ENCODE data around the gene TCF4. TPM values are rescaled to one million over a fixed set of nuclear protein-coding genes. Genes with fewer than 3 reads are reported as not detected.

TCF4 gene
- total RNA-seq, 6 donors from 2014 or later: 70.6 to 115 (median 92.4) TPM

- ATAC-seq (ENCODE audit: low FRiP score in 2 of 2): no peak
- WGBS, 2 donors: 82 to 93% methylated on average over 3 of the region's 3 CpGs
- Histone ChIP-seq H3K27me3 (no peaks in the 10 kb centered on the region), H3K27ac (no peak overlapping the region), H3K4me1 (peaks cover 0 to 6% (median 2%) of the 10 kb centered on the region in 4 donors), H3K9me3 (no peaks in the 10 kb centered on the region), H3K36me3 (peaks cover 0 to 8% (median 0%) of the 10 kb centered on the region in 4 donors), H3K4me3 (no peak overlapping the region)
- no peak for DNase-seq
- no peak for TF ChIP-seq CTCF (IDR thresholded peaks at IDR 0.05)
- TF ChIP-seq POLR2AphosphoS5 (IDR thresholded peaks at IDR 0.05): no peak
- no peak for TF ChIP-seq EP300 (IDR thresholded peaks at IDR 0.05)
- no peak for TF ChIP-seq POLR2A (IDR thresholded peaks at IDR 0.05)
Measured at GRCh38 chr18:55283309-55283708, 304.7 kb downstream of the TCF4 start.

GRCh38 chr18:55280503-55280902, 307.5 kb downstream of the TCF4 start:
- DNase-seq (no peak), ATAC-seq (ENCODE audit: low FRiP score in 2 of 2) (no peak)
- Histone ChIP-seq H3K4me1 (peaks cover 0 to 5% (median 0%) of the 10 kb centered on the region in 4 donors), H3K4me3 (no peak overlapping the region), H3K27me3 (no peaks in the 10 kb centered on the region), H3K9me3 (no peaks in the 10 kb centered on the region), H3K36me3 (peaks cover 0 to 20% (median 0%) of the 10 kb centered on the region in 4 donors), H3K27ac (no peak overlapping the region)
- WGBS, 2 donors: 38 to 47% methylated on average over 2 of the region's 2 CpGs
- TF ChIP-seq POLR2A (IDR thresholded peaks at IDR 0.05) (no peak), CTCF (IDR thresholded peaks at IDR 0.05) (no peak), EP300 (IDR thresholded peaks at IDR 0.05) (no peak), POLR2AphosphoS5 (IDR thresholded peaks at IDR 0.05) (no peak)

DNA sequence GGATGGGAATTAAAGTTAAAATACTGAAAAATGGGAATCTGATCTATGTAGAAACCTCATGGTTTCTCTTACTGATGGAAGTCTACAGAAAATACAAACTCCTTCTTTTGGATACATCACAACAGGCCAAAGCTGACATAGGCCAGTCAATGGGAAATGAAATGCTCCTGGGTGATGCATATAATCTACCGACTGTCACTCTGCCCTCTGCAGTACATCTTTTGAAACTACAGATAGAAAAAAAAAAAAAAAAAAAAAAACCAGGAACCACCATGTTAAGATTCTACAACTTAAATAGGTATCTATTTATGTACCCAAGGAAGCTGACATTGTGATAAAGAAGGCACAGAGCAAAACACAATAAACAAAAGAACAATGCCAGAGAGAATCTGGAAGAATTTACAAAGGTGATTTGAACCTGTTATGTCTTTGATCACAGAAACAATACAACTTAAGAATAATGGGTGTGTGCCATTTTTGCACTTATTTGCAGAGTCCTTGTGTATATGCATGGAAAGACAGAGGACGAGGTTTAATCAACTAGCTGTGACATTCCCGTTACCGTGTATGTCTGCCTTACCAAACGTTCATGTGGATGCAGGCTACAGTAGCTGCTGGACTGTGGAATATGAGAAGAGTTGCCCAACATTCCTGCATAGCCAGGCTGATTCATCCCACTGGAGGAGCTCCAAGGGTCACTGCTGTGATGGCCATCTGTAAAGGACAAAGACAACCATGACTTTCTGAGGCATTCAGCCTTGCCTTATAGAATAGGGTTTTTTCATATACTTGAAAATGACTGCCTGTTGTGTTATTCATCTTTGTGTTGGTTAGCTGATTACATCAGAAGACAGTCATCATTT, 312.7 kb downstream of the TCF4 start:
- Histone ChIP-seq H3K4me3 (no peak overlapping the region), H3K9me3 (no peaks in the 10 kb centered on the region), H3K27me3 (no peaks in the 10 kb centered on the region), H3K36me3 (peaks cover 0 to 40% (median 0%) of the 10 kb centered on the region in 4 donors), H3K27ac (no peak overlapping the region), H3K4me1 (peaks cover 0 to 3% (median 0%) of the 10 kb centered on the region in 4 donors)
- ATAC-seq (ENCODE audit: low FRiP score in 2 of 2) (no peak), DNase-seq (no peak)
- TF ChIP-seq CTCF (IDR thresholded peaks at IDR 0.05) (no peak), POLR2AphosphoS5 (IDR thresholded peaks at IDR 0.05) (no peak), POLR2A (IDR thresholded peaks at IDR 0.05) (no peak), EP300 (IDR thresholded peaks at IDR 0.05) (no peak)
- WGBS, 2 donors: 59 to 80% methylated on average over 5 of the region's 5 CpGs

DNA sequence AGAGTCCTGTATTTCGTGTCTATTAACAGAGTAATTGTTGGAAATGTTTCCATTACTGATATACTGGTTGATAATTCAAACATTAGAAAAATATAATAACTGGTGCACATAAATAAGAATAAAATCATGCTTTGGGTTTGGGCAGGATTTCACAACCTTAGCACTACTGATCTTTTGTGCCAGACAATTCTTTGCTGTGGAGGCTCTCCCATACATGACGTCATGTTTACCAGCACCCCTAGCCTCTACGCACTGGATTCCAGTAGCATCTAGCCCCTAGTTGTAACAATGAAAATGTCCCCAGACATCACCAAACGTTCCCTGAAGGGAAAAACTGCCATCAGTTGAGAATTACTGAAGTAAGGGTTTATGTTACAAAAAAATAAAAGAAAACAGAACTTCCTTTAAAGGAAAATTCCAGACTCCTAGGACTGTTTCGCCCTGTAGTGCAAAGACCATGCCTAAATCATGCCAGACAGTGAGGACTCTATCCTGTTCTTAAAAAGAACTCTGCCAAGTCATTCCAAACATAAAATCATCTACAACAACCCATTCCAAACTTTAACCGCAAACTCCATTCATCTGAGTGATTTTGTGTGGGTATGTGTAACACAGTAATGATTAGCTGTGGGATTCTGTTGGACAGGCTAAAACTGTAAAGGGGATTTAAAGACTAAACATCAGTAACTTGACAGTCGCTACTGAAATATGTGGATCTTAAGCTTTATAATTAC, 315.3 kb downstream of the TCF4 start:
- Histone ChIP-seq H3K4me1 (peaks cover 3 to 11% (median 10%) of the 10 kb centered on the region in 4 donors), H3K27ac (peak overlapping the region in 2 of 4 donors; percentile 20 to 67), H3K9me3 (no peaks in the 10 kb centered on the region), H3K27me3 (no peaks in the 10 kb centered on the region), H3K36me3 (peaks cover 0 to 47% (median 3%) of the 10 kb centered on the region in 4 donors), H3K4me3 (no peak overlapping the region)
- DNase-seq (no peak), ATAC-seq (ENCODE audit: low FRiP score in 2 of 2) (peak in 1 of 2 donors; percentile 82)
- TF ChIP-seq EP300 (IDR thresholded peaks at IDR 0.05) (no peak), CTCF (IDR thresholded peaks at IDR 0.05) (no peak), POLR2A (IDR thresholded peaks at IDR 0.05) (no peak), POLR2AphosphoS5 (IDR thresholded peaks at IDR 0.05) (no peak)
- 77% methylated on average over 7 of the region's 7 CpGs for WGBS, 2 donors

All from upper lobe of left lung (tissue), 6 donors.